GM10847 (cell line): ENCODE measurements around the gene E2F7.

ENCODE experiments used
- POLR2A ChIP-seq: IDR thresholded peaks from 2 replicates; pipeline ENCODE4 v1.6.1; 2011; ENCODE audit not compliant: insufficient read length; ENCODE audit errors: extremely low read depth

E2F7 gene

GRCh38 chr12:77044721-77045120 lies 20.6 kb downstream of the E2F7 start:
- no peak for TF ChIP-seq POLR2A

- no peak for TF ChIP-seq POLR2A
Measured at GRCh38 chr12:77042833-77043232, 22.5 kb downstream of the E2F7 start.

- no peak for TF ChIP-seq POLR2A
Measured at GRCh38 chr12:77040231-77040630, 25.1 kb downstream of the E2F7 start.

GRCh38 chr12:77035226-77035625 lies 30.1 kb downstream of the E2F7 start:
- no peak for TF ChIP-seq POLR2A

- no peak for TF ChIP-seq POLR2A
Measured at GRCh38 chr12:77033658-77034536, 31.5 kb downstream of the E2F7 start.

- no peak for TF ChIP-seq POLR2A
Measured at GRCh38 chr12:77032406-77032805, 33.0 kb downstream of the E2F7 start.

- TF ChIP-seq POLR2A = no peak
Measured at GRCh38 chr12:77031745-77032144, 33.6 kb downstream of the E2F7 start.

- TF ChIP-seq POLR2A = no peak
Measured at GRCh38 chr12:77025782-77026314, 39.5 kb downstream of the E2F7 start.

- TF ChIP-seq POLR2A = no peak
Measured at GRCh38 chr12:77023501-77023900, 41.9 kb downstream of the E2F7 start.

GRCh38 chr12:77019920-77020319 lies 45.4 kb downstream of the E2F7 start:
- TF ChIP-seq POLR2A = no peak

- no peak for TF ChIP-seq POLR2A
Measured at GRCh38 chr12:77016606-77017005, 48.8 kb downstream of the E2F7 start.

- TF ChIP-seq POLR2A = no peak
Measured at GRCh38 chr12:77013091-77013490, 52.3 kb downstream of the E2F7 start.

- no peak for TF ChIP-seq POLR2A
Measured at GRCh38 chr12:77010691-77011548, 54.4 kb downstream of the E2F7 start.

- TF ChIP-seq POLR2A = no peak
Measured at GRCh38 chr12:77007476-77007875, 57.9 kb downstream of the E2F7 start.

GRCh38 chr12:77005611-77006098 lies 59.7 kb downstream of the E2F7 start:
- no peak for TF ChIP-seq POLR2A

GRCh38 chr12:77003914-77004313 lies 61.5 kb downstream of the E2F7 start:
- TF ChIP-seq POLR2A = no peak

- no peak for TF ChIP-seq POLR2A
Measured at GRCh38 chr12:77003246-77003645, 62.1 kb downstream of the E2F7 start.
